Ishikawa (cell line): ENCODE measurements around the gene FCGR2B.

Source experiments
- CEBPB ChIP-seq: IDR thresholded peaks from 2 replicates; pipeline ENCODE4 v1.6.1; 2012
- CREB1 ChIP-seq: IDR thresholded peaks from 2 replicates; pipeline ENCODE4 v1.6.1; 2012; ENCODE audit warnings: low read depth
- EGR1 ChIP-seq: IDR thresholded peaks from 2 replicates; pipeline ENCODE4 v1.6.1; 2012
- EP300 ChIP-seq: IDR thresholded peaks from 2 replicates; pipeline ENCODE4 v1.6.1; 2012; ENCODE audit warnings: borderline replicate concordance
- FOXM1 ChIP-seq: IDR thresholded peaks from 2 replicates; pipeline ENCODE4 v1.6.1; 2012; ENCODE audit warnings: low read depth, borderline replicate concordance
- MAX ChIP-seq: IDR thresholded peaks from 2 replicates; pipeline ENCODE4 v1.6.1; 2012
- NFIC ChIP-seq: IDR thresholded peaks from 2 replicates; pipeline ENCODE4 v1.6.1; 2012
- RAD21 ChIP-seq: IDR thresholded peaks from 2 replicates; pipeline ENCODE4 v1.6.1; 2012; ENCODE audit warnings: low read depth
- REST ChIP-seq: IDR thresholded peaks from 2 replicates; pipeline ENCODE4 v1.6.1; 2012; ENCODE audit warnings: low read depth, mild to moderate bottlenecking
- TAF1 ChIP-seq: IDR thresholded peaks from 2 replicates; pipeline ENCODE4 v1.6.1; 2012; ENCODE audit warnings: low read depth, mild to moderate bottlenecking
- TCF12 ChIP-seq: IDR thresholded peaks from 2 replicates; pipeline ENCODE4 v1.6.1; 2012; ENCODE audit warnings: low read depth
- TEAD4 ChIP-seq: IDR thresholded peaks from 2 replicates; pipeline ENCODE4 v1.6.1; 2012
- USF1 ChIP-seq: IDR thresholded peaks from 2 replicates; pipeline ENCODE4 v1.6.1; 2012
- YY1 ChIP-seq: IDR thresholded peaks from 2 replicates; pipeline ENCODE4 v1.6.1; 2012; ENCODE audit warnings: low read depth
- ZBTB7A ChIP-seq: IDR thresholded peaks from 2 replicates; pipeline ENCODE4 v1.6.1; 2012; ENCODE audit warnings: low read depth

The FCGR2B gene

GRCh38 chr1:161709373-161709772 lies 46.4 kb downstream of the FCGR2B start:
- no peak for TF ChIP-seq ZBTB7A
- TF ChIP-seq YY1 = no peak
- no peak for TF ChIP-seq CREB1
- no peak for TF ChIP-seq NFIC
- no peak for TF ChIP-seq EGR1

- TF ChIP-seq TCF12 (no peak), ZBTB7A (no peak), EGR1 (no peak), RAD21 (no peak), TAF1 (no peak), TEAD4 (no peak), FOXM1 (no peak), EP300 (no peak), CEBPB (no peak), USF1 (no peak), MAX (no peak), NFIC (no peak), CREB1 (no peak), YY1 (no peak), REST (no peak)
Observed at GRCh38 chr1:161710560-161710959, 47.6 kb downstream of the FCGR2B start.

GRCh38 chr1:161718559-161719324 lies 55.8 kb downstream of the FCGR2B start:
- no peak for TF ChIP-seq CREB1
- TF ChIP-seq MAX = no peak
- TF ChIP-seq ZBTB7A = no peak
- TF ChIP-seq TEAD4 = no peak
- no peak for TF ChIP-seq TCF12
- no peak for TF ChIP-seq RAD21

- TF ChIP-seq YY1 = no peak
- TF ChIP-seq NFIC = no peak
- no peak for TF ChIP-seq USF1
- no peak for TF ChIP-seq TEAD4
- TF ChIP-seq MAX = no peak
- TF ChIP-seq EP300 = no peak
- no peak for TF ChIP-seq CEBPB
- TF ChIP-seq TCF12 = no peak
- no peak for TF ChIP-seq TAF1
- TF ChIP-seq ZBTB7A = no peak
- no peak for TF ChIP-seq REST
- no peak for TF ChIP-seq FOXM1
Observed at GRCh38 chr1:161719325-161719611, 56.3 kb downstream of the FCGR2B start.

- TF ChIP-seq TAF1 = no peak
- no peak for TF ChIP-seq TEAD4
- no peak for TF ChIP-seq FOXM1
- no peak for TF ChIP-seq ZBTB7A
- TF ChIP-seq YY1 = no peak
Observed at GRCh38 chr1:161720422-161720821, 57.5 kb downstream of the FCGR2B start.

GRCh38 chr1:161720956-161721737 lies 58.2 kb downstream of the FCGR2B start, which contains the start of gene FCRLB:
Gene FCRLB (plus strand): TSS chr1:161721544. CDS start chr1:161722673, 1,129 bp downstream.
- no peak for TF ChIP-seq NFIC
- no peak for TF ChIP-seq EGR1
- no peak for TF ChIP-seq EP300
- no peak for TF ChIP-seq USF1
- TF ChIP-seq TCF12 = no peak
- no peak for TF ChIP-seq CEBPB
- TF ChIP-seq ZBTB7A = no peak
